Stimulated activated CD4-positive, alpha-beta T cell treated with anti-CD3 and anti-CD28 coated beads, Interleukin-1b, Interleukin-23, amount 100 ng/mL, for 48 hours (primary cell): Measurements from ENCODE around the gene RLF.

ENCODE experiments used
- DNase-seq: peaks from one replicate; pipeline ENCODE4 v3.0.0-alpha.2; 2020

Gene RLF, protein sequence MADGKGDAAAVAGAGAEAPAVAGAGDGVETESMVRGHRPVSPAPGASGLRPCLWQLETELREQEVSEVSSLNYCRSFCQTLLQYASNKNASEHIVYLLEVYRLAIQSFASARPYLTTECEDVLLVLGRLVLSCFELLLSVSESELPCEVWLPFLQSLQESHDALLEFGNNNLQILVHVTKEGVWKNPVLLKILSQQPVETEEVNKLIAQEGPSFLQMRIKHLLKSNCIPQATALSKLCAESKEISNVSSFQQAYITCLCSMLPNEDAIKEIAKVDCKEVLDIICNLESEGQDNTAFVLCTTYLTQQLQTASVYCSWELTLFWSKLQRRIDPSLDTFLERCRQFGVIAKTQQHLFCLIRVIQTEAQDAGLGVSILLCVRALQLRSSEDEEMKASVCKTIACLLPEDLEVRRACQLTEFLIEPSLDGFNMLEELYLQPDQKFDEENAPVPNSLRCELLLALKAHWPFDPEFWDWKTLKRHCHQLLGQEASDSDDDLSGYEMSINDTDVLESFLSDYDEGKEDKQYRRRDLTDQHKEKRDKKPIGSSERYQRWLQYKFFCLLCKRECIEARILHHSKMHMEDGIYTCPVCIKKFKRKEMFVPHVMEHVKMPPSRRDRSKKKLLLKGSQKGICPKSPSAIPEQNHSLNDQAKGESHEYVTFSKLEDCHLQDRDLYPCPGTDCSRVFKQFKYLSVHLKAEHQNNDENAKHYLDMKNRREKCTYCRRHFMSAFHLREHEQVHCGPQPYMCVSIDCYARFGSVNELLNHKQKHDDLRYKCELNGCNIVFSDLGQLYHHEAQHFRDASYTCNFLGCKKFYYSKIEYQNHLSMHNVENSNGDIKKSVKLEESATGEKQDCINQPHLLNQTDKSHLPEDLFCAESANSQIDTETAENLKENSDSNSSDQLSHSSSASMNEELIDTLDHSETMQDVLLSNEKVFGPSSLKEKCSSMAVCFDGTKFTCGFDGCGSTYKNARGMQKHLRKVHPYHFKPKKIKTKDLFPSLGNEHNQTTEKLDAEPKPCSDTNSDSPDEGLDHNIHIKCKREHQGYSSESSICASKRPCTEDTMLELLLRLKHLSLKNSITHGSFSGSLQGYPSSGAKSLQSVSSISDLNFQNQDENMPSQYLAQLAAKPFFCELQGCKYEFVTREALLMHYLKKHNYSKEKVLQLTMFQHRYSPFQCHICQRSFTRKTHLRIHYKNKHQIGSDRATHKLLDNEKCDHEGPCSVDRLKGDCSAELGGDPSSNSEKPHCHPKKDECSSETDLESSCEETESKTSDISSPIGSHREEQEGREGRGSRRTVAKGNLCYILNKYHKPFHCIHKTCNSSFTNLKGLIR (N-terminal part only)

DNA sequence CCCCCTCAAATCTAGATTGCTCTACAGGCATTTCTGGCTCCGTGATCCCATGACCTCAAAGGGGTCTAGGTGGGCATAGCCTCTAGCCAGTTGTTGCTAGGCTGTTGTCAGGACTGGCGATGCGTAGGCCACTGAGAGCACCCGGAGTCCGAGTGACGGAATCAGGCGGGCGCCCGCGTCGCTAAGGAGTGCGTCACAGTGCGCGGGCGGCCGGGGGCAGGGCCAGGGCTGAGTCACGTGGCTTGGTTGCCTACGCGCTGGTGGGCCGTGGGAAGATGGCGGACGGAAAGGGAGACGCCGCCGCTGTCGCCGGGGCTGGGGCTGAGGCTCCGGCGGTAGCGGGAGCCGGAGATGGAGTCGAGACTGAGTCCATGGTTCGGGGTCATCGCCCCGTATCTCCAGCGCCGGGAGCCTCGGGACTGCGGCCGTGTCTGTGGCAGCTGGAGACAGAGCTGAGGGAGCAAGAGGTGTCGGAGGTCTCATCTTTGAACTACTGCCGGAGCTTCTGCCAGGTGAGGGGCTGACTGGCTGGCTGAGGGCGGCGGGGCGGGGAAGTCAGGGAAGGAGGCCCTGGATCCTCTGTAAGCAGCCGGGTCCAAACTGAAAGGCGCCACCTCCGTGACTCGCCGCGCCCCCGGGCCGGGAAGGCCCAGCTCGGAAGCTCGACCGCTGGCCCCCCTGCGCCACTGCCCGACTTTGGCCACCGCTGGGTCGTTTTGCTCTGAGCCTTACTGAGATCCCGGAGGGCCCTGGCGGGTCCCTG is at the start of gene RLF:
TSS of gene RLF (plus strand) at position 263 of the 763 bp plus-strand sequence. CDS start at position 276, 13 bp downstream.
- peak; percentile 95 for DNase-seq

DNA sequence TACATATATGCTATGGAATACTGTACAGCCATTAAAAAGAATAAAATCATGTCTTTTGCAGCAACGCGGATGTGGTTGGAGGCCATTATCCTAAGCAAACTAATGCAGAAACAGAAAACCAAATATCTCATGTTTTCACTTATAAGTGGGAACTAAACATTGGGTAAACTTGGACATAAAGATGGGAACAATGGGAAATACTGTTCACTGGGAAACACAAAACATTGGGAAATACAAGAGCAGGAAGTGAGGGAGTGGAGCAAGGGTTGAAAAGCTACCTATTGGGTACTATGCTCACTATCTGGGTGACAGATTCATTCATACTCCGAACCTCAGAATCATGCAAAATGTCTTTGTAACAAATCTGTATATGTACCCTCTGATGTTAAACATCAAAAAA is 46.8 kb upstream of the RLF start:
- no peak for DNase-seq

DNA sequence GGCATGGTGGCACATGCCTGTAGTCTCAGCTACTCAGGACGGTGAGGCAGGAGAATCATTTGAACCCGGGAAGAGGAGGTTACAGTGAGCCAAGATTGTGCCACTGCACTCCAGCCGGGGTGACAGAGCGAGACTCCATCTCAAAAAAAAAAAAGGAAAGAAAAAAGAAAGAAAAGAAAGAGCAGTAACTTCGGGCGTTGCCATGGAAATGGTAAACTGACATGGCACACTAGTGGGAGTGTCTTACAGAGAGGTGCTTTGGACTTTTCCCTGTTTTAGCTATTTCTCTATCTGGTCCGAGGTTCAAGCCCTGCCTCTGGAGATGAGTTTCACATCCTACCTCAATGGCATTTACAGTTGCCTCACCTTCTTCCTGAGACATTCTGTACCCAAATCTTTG is 41.1 kb upstream of the RLF start:
- no peak for DNase-seq

DNA sequence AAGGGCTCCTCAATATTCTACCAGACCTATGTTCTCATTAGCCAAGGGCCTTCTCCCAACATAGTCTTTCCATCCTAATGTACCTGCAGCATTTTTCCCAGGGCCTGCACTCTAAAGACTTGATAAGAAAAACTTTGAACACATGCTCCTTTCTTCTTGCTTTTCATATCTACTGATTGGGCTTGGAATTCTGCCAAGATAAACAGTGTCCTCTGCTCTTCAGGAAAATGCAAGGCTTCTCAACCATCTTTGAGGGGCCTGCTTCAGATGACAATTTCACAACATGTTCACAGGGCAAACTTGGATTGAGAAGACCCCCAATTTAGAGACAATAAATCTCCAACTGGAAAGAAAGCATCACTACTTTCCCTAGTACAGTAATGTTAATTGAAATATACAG is 38.3 kb upstream of the RLF start:
- no peak for DNase-seq

DNA sequence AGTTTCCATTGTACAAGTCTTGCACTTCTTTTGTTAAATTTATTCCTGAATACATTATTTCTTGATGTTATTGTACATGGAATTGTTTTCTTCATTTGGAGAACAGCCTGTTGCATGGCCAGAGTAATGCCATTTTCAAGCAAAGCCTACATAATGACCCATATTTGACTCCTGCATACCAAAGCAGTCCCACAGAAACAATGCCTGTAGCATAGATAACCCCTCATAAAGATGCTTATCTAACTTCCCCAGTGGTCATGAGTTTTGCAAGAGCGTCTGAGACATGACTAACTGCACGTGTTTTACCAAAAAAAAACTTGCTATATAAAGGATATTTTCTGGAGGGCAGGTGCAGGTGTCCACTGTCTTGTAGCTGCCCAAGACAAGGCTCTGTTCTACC is 30.3 kb upstream of the RLF start:
- DNase-seq, result no peak

DNA sequence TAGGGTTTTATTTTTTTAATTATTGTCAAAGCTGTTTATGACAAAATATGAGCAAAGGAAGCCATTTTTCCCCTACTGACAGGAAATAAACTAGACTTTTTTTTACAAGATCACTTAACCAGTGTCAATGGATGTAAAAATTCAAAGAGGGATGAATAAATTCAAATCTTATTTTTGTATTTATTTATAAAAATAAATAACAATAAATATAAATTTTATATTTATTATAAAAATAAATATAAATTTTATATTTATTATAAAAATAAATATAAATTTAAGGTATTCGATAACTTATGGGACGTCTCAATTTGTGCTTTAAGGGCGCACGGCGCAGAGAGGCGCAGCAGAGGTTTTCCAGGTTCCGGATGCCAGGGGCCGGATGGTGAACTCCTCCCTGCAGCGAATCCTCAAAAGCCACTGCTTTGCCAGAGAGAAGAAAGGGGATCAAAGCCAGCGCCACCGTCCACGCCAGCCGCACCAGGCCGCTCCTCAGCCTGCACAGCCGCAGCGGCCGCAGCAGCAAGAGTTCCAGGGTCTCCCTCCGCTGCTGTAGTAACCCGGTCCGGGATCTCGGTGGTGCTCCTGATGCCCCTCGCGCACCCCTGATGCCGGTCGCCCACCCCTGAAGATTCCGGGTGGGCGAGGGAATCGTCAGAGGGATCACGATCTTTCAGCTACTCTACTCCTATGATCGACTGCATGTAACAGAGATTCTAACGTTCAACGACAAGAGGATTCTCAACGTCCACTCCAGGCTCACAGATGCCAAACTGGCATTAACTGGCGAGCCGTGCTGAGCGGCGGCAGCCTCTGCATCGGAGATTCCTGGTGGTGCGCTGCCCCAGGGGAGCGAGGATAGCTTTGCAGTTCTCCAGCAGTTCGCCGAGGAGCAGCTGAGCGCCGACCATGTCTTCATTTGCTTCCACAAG is 28.5 kb upstream of the RLF start:
- no peak for DNase-seq

DNA sequence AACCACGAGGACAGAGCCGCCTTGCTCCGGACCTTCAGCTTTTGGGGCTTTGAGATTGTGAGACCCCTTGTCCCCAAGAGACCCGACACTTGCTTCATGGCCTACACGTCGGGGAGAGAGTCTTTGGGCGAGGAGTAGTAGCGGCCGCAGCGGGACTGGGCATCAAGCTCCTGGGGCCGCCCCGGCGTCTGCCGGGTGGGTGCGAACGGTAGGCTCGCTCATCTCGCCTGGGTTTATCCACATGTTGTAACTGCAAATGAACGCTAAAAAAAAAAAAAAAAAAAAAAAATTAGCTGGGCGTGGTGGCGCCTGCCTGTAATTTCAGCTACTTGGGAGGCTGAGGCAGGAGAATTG is 27.9 kb upstream of the RLF start:
- DNase-seq, result no peak

DNA sequence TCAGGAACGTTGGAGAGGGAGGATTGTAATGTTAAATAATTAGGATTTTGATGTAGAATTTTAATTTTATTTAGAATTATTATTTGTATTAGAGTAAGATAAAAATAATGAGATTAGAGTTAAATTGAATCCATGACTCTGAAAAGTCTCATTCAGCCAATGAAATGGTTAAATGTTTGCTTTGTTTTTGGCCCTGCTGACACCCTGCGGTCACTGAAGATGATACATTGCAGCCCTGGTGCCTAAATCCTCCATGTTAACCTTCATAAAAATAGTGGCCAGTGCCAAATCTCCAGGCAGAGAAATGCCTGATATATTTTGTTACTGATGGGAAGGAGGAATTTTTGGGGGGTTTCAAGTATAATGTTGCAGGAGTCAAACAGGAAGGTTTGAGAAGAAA is 27.3 kb upstream of the RLF start:
- no peak for DNase-seq

DNA sequence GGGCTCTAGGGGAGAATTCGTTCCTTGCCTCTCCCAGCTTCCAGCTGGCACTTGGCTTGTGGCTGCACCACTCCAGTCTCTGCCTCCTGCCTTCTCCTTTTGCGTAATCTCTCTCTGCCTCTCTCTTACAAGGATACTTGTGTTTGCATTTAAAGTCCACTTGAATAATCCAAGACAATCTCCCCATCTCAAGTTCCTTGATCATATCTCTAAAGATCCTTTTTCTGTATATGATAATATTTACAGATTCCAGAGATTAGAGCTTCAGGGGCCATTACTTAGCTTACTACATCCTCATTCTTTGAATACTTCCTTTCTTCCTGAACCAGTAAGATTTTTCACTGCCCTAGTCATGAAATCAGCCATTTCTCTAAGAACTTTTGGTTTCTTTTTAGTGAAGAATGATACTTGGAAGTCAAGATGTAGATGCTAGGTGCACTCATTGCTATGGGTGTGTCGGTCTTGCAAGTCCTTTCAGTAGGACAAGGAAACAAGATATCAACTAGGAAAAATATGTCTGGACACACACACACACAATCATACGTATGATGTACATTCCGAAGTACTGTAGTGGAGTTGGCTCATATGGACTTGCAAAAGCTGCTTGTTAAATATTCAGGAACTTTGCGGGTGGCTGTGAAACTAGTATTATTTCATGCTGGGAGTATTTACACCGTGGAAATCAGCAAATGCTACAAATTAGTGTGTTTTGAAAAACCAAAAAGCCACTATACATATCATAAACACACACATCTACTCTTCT is 20.8 kb upstream of the RLF start:
- DNase-seq, result no peak

DNA sequence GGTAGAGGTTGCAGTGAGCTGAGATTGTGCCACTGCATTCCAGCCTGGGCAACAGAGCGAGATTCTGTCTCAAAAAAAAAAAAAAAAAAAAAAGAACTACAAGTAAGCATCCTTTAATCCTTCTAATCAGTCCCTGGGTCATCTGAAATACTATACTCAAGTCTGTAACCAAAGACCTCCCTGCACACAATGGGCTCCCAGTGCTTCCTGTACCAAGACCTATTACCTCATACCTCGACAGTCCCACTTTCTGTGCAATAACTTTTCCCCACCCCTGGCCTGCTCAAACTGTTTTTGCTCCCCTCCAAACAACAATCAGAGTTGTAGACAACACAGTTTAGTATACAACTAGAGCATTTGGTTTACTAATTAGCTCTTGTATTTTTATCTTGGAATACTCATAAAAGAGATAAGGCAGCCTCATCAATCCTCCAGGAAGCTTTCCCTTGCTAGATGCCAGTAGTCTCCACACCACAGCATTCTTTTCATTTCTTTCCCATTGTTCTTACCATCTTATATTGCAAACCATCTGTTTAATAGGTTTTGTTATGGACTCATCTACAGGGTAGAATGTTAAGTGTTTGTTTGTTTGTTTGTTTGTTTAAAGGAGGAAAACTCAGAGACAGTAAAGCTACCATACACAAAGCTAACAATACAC is 19.2 kb upstream of the RLF start:
- no peak for DNase-seq

DNA sequence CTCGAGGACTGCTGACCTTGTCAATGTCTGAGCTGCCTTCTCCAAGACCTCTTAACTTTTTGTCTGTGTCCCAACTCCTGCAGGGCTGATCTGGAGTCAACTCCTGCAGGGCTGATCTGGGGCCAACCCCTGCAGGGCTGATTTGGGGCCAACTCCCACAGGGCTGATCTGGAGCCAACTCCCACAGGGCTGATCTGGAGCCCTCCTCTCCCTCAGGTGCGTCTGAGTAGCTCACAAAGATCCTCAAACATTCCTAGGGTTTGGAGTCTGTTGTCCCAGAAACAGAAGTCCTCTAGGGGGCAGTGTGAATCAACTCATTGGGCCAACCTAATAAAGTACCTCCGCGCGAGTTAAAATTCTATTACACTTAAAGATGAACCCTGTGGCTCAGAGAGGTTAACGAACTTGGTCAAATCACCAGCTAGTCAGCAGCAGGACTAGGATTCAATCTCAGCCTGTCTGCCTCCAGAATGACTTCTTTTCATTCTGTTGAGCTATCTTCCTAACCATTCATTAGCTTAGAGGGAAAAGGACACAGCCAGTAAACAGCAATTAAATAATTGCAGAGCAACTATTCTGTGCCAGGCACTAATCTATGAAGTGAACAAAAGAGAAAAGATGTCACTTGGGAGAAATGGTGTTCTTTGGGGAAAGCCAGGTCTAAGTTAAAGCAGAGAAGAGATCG is 17.2 kb upstream of the RLF start:
- peak; percentile 32 for DNase-seq

DNA sequence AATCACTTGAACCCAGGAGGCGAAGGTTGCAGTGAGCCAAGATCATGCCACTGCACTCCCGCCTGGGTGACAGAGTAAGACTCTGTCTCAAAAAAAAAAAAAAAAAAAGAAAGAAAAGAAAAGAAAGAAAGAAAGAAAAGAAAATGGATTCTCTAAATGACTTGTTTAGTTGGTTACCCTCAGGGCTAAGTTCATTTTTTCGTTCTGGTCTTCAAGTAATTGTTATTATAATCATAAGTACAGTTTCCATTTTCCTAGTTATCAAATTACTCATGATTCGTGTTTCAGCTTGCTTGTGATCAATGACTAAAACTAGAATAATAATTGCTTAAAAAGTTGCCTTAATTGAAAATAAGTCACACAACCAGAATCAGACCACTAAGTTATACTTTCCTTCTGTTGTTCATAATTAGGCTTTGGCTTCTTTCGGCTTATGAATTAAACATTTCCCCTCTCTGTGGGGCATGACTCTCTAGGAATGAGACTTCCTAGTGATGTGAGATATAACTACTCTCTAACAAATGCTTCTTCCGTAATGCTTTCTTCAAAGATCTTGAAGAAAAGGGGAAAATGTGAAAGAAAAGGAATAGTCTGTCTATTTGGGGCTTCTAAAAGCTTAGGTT is 9.6 kb upstream of the RLF start:
- DNase-seq, result no peak

DNA sequence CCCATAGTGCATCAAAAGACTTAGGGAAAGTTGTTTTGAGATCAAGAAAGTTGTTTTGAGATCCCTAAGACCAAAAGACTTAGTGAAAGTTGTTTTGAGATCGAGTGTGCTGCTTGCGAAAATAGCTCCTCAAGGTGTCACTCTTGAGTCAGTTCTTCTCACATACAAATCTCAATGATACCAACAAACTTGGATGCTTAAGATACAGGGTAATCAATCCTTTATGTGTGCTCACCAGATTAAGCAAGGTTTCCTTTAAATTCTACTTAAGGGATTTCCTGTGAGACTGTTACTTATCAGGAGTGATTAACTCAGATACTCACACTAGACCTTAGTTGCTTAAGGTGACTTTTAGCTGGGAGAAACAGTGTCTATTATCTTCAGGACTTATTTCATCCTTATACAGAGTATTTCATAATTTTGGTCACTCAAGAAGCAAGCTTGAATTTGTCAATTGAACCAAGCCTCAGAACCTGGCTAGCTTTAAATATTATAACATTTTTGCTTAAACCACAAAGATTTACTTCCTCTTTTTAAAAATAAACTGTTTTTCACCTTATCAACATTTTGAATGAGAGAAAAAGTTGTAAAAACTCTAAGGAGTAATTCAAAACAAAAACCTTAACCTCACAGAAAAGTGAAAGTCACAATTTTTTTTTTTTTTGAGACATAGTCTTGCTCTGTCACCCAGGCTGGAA is 8.0 kb upstream of the RLF start:
- peak; percentile 11 for DNase-seq

DNA sequence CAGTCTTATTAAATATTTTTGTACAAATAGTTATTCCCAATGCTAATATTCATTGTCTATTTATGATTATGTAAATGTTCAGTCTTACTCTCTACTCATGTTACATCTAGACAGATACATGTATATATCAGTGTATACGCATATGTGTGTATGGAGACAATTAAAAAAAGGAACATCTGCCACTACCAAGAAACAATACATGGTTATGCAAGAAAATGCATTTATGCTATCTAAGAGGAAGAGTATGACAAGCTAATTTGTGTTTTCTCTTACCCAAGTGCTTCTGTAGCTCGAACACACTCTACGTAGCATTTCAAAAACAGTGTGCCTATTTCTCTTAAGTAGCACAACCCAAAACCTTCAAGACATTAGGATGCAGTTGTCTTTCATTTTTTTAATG is 6.1 kb upstream of the RLF start:
- DNase-seq, result no peak

DNA sequence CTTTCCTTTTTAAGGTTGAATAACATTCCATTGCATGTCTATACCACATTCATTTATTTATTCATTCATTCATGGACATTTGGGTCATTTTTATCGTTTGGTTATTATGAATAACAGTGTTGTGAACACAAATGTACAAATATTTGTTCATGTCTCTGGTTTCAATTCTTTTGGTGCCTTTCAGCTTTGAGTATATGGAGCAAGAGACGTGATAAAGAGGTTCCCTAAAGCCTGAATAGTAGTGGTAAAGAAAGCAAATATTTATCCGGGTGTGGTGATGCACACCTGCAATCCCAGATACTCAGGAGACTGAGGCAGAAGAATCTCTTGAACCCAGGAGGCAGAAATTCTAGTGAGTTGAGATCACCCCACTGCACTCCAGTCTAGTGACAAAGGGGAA is 5.3 kb upstream of the RLF start:
- DNase-seq, result no peak

DNA sequence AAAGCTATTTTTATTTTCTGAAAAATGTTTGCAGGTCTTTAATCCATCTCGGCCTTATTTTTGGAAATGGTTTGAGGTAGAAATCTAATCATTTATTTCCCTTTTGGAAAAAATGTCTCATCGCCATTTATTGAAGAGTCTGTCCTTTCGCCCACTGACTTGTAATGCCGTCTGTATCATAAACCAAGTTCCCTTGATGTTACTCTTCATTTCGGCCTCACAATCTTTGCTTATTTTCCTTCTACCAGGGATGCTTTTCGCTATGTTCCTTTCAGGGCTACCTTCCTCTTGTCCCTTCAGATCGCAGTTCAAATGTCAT is 422 bp upstream of the RLF start:
- DNase-seq, result no peak

DNA sequence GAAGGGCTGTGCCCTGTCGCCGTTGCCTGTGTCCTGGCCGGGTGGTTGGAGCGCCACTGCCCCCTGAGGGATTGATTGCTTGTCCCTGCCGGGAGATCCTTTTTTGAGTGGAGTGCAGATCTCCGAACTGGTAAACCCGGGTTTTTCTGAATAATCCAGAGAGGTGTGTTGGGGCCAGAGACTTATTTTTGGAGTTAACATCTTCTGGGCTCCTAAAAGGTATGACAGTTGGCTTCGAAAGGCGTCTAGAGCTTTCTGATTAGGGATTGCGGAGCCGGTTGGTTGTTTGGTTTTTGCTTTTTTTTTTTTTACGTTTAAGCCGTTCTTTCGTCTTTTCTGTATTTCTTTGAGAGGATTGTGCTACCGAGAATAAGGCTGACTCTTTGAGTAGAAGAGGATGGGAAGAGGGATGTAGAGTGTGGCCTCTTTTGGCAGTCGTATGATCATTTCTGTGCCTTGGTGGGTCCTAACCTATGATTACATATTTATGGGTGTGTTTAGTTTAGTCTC is 756 bp downstream of the RLF start:
- DNase-seq, result no peak

DNA sequence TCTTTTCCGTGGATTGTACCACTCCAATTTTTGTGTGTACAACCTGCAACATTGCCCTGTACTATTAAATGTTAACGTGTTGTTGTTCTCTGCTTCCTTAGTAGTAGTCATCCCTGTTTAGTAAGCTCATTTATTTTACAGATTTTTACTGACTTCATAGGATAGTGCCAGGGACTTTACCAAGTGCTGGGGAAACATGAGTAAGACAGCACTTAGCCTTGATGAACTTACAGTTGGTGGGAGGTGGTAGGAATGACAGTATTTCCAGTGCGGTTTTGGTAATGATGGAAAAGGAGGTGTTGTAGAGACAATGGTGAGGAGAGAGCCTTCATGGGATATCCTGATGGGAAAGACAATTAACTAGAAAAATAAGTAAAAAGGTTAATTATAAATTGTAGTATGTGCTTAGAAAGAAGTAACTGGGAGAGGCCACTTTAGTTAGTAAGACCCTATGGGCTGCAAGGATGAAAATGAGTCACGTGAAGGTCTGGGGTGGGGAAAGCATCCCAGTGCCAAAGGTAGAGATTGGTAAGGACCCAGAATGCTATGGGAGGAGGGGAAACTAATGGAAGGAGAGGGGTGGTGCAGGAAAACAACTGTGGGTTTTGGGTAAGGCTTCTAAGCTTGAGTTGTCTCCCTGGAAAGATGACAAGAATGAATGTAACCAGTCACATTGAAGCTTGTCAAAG is 1.7 kb downstream of the RLF start:
- no peak for DNase-seq
